ENCODE results near the gene PSMD12.

DNA sequence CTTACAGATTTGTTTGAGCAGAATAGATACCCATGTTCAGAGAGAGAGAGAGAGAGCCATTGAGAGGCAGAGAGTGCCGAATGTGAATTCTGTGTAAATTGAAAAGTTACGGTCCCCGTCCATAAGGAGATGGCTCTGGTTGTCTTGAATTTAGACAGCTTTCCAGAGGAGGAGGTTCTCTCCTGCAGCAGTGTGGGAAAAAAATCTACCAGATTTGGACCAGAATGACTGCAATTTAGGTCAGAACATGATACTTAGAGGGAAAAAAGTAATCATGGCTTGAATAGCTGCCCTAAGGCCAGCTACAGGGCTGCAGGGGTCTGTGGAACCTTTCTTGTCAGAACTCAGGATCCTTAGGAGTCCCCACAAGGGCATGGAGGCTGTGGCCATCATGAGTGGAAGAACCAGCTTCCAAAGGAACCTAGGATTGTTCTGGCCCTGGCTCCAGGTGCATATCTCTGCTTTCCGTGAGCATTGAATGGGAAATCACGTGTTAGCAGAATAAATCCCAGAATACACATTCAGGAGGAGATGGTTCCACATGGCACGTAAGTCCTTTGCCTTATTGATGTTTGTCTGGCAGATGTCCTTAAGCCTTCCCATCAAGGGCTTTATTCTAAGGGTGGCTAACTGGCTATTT lies 23.7 kb upstream of the PSMD12 start:
- TF ChIP-seq, protein P1, sequence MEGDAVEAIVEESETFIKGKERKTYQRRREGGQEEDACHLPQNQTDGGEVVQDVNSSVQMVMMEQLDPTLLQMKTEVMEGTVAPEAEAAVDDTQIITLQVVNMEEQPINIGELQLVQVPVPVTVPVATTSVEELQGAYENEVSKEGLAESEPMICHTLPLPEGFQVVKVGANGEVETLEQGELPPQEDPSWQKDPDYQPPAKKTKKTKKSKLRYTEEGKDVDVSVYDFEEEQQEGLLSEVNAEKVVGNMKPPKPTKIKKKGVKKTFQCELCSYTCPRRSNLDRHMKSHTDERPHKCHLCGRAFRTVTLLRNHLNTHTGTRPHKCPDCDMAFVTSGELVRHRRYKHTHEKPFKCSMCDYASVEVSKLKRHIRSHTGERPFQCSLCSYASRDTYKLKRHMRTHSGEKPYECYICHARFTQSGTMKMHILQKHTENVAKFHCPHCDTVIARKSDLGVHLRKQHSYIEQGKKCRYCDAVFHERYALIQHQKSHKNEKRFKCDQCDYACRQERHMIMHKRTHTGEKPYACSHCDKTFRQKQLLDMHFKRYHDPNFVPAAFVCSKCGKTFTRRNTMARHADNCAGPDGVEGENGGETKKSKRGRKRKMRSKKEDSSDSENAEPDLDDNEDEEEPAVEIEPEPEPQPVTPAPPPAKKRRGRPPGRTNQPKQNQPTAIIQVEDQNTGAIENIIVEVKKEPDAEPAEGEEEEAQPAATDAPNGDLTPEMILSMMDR (IDR thresholded peaks at IDR 0.05) = no peak
- no peak for TF ChIP-seq POLR2A (IDR thresholded peaks at IDR 0.05)

All from prostate gland (tissue), 2 donors.